Neural cell (in vitro differentiated cells): Measurements from ENCODE around the gene RPL35. TPM values are rescaled to one million over a fixed set of nuclear protein-coding genes. Genes with fewer than 3 reads are reported as not detected.

Experiments
- H2AFZ ChIP-seq: fragments of 200-600, 300-800 bp; sonication (generic), shearing (Covaris generic); 2 replicates; pipeline ENCODE4 v1.6.0; 2014; ENCODE audit warnings: low read depth, mild to moderate bottlenecking, antibody characterized with exemption, low read length, moderate library complexity
- H3F3A ChIP-seq: fragments of 200-600 bp; shearing (Covaris generic); 2 replicates; pipeline ENCODE4 v1.6.1; 2016; ENCODE audit warnings: mild to moderate bottlenecking, moderate library complexity, mixed read lengths, antibody characterized with exemption, low read length; ENCODE audit not compliant: insufficient read depth, poor library complexity, severe bottlenecking
- H3K27ac ChIP-seq: fragments of 200-600, 300-800 bp; sonication (generic), shearing (Covaris generic); 2 replicates; pipeline ENCODE4 v1.5.1; 2014; ENCODE audit warnings: mild to moderate bottlenecking, low read length, moderate library complexity
- H3K27me3 ChIP-seq: fragments of 300-800, 200-600 bp; sonication (generic), shearing (Covaris generic); 2 replicates; pipeline ENCODE4 v1.6.0; 2014; ENCODE audit warnings: mild to moderate bottlenecking, low read depth, low read length, moderate library complexity; ENCODE audit not compliant: insufficient read depth
- H3K36me3 ChIP-seq: fragments of 300-800, 200-600 bp; sonication (generic), shearing (Covaris generic); 2 replicates; pipeline ENCODE4 v1.5.1; 2014; ENCODE audit warnings: mild to moderate bottlenecking, antibody characterized with exemption, low read length, moderate library complexity; ENCODE audit not compliant: insufficient read depth
- H3K4me2 ChIP-seq: fragments of 300-800, 200-600 bp; sonication (generic), shearing (Covaris generic); 2 replicates; pipeline ENCODE4 v1.6.0; 2014; ENCODE audit warnings: mild to moderate bottlenecking, low read length
- H3K4me3 ChIP-seq: fragments of 300-800, 200-600 bp; sonication (generic), shearing (Covaris generic); 2 replicates; pipeline ENCODE4 v1.5.1; 2014; ENCODE audit warnings: mild to moderate bottlenecking, low read length, moderate library complexity
- H3K79me2 ChIP-seq: fragments of 200-600 bp; shearing (Covaris generic); replicated peaks from 2 replicates; pipeline ENCODE4 v1.6.0; 2014; ENCODE audit warnings: mild to moderate bottlenecking, low read length, moderate library complexity; ENCODE audit not compliant: insufficient read depth
- H3K9ac ChIP-seq: fragments of 300-800, 200-600 bp; sonication (generic), shearing (Covaris generic); 2 replicates; pipeline ENCODE4 v1.6.1; 2016; ENCODE audit warnings: mild to moderate bottlenecking, low read length, mixed read lengths
- H3K9me2 ChIP-seq: fragments of 200-600 bp; shearing (Covaris generic); 2 replicates; pipeline ENCODE4 v1.6.1; 2016; ENCODE audit warnings: mild to moderate bottlenecking, low read length, mixed read lengths; ENCODE audit not compliant: insufficient read depth
- H3K9me3 ChIP-seq: fragments of 200-600, 300-800 bp; sonication (generic), shearing (Covaris generic); 2 replicates; pipeline ENCODE4 v1.6.1; 2016; ENCODE audit warnings: mild to moderate bottlenecking, mixed run types, low read length, moderate library complexity, mixed read lengths
- H4K20me1 ChIP-seq: fragments of 200-600 bp; shearing (Covaris generic); 2 replicates; pipeline ENCODE4 v1.6.1; 2016; ENCODE audit warnings: mild to moderate bottlenecking, mixed run types; ENCODE audit not compliant: insufficient read depth
- EP300 ChIP-seq: fragments of 450-650 bp; conservative IDR thresholded peaks from 2 replicates; pipeline ENCODE4 v1.6.1; 2014; ENCODE audit warnings: antibody characterized with exemption, mild to moderate bottlenecking, moderate library complexity; ENCODE audit not compliant: poor library complexity, severe bottlenecking
- EZH2 ChIP-seq: fragments of 200-600, 300-800 bp; shearing (Covaris generic), sonication (generic); IDR thresholded peaks from 2 replicates; pipeline ENCODE4 v1.6.1; 2014; ENCODE audit warnings: antibody characterized with exemption, low read length, borderline replicate concordance, mild to moderate bottlenecking; ENCODE audit not compliant: insufficient read depth, poor library complexity, severe bottlenecking
- MXI1 ChIP-seq: fragments of 450-650 bp; conservative IDR thresholded peaks from 2 replicates; pipeline ENCODE4 v1.6.1; 2014; ENCODE audit warnings: antibody characterized with exemption, mild to moderate bottlenecking; ENCODE audit not compliant: poor library complexity, severe bottlenecking
- POLR2AphosphoS5 ChIP-seq: IDR thresholded peaks from 2 replicates; pipeline ENCODE4 v1.6.1; 2012
- RAD21 ChIP-seq: fragments of 450-650 bp; conservative IDR thresholded peaks from 2 replicates; pipeline ENCODE4 v1.6.1; 2014; ENCODE audit warnings: antibody characterized with exemption, mild to moderate bottlenecking, moderate library complexity
- SMC3 ChIP-seq: fragments of 450-650 bp; conservative IDR thresholded peaks from 2 replicates; pipeline ENCODE4 v1.6.1; 2014; ENCODE audit warnings: antibody characterized with exemption, mild to moderate bottlenecking, moderate library complexity; ENCODE audit not compliant: poor library complexity
- TAF1 ChIP-seq: IDR thresholded peaks from 2 replicates; pipeline ENCODE4 v1.6.1; 2012; ENCODE audit warnings: low read depth
- polyA plus RNA-seq: library from polyadenylated mRNA; depleted of rRNA; stranded (reverse); fragments of >200 nt; gene quantifications from 2 replicates; pipeline ENCODE4 v1.2.3, GENCODE V29; 2014
- TF ChIP-seq, protein P1 (sequence below): IDR thresholded peaks from 2 replicates; pipeline ENCODE4 v1.6.1; 2012; ENCODE audit warnings: borderline replicate concordance
- TF ChIP-seq, protein P2 (sequence below): fragments of 450-650 bp; IDR thresholded peaks from 2 replicates; pipeline ENCODE4 v1.5.1; 2014; ENCODE audit warnings: antibody characterized with exemption, mild to moderate bottlenecking, moderate library complexity; ENCODE audit not compliant: poor library complexity, severe bottlenecking

RPL35 gene
- polyA plus RNA-seq, 1 donor from 2014 or later, result 2,116 TPM

DNA sequence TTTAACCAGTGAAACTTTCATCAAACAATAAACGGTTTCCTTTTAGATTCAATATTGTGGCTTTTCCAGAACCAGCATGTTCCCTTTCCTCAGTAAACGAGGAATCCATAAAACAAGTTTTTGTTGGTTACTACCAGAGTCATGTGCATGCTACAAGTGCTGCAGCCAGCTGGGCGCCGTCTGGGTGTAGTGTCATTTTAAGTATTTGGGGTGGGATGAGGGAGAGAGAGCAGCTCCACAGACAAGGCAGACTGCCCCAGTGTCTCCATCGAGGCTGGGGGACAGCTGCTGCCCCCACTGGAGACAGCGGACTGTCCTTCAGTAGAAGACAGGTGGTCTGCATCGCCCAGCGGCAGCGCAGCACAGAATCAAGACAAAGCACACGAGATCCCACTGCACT is 17.5 kb upstream of the RPL35 start:
- Histone ChIP-seq H3K4me3 (no peak overlapping the region), H3F3A (no peaks in the 10 kb centered on the region), H3K79me2 (no peaks in the 10 kb centered on the region), H3K36me3 (peaks cover 4% of the 10 kb centered on the region), H3K27ac (no peak overlapping the region), H3K4me2 (no peak overlapping the region), H3K27me3 (no peaks in the 10 kb centered on the region), H3K9ac (no peak overlapping the region), H4K20me1 (no peaks in the 10 kb centered on the region), H3K9me2 (no peaks in the 10 kb centered on the region), H3K9me3 (no peaks in the 10 kb centered on the region), H2AFZ (no peak overlapping the region)
- TF ChIP-seq MXI1 (no peak), POLR2AphosphoS5 (no peak), EZH2 (no peak), EP300 (no peak), RAD21 (no peak), SMC3 (no peak), TAF1 (no peak)
- TF ChIP-seq, protein P1, sequence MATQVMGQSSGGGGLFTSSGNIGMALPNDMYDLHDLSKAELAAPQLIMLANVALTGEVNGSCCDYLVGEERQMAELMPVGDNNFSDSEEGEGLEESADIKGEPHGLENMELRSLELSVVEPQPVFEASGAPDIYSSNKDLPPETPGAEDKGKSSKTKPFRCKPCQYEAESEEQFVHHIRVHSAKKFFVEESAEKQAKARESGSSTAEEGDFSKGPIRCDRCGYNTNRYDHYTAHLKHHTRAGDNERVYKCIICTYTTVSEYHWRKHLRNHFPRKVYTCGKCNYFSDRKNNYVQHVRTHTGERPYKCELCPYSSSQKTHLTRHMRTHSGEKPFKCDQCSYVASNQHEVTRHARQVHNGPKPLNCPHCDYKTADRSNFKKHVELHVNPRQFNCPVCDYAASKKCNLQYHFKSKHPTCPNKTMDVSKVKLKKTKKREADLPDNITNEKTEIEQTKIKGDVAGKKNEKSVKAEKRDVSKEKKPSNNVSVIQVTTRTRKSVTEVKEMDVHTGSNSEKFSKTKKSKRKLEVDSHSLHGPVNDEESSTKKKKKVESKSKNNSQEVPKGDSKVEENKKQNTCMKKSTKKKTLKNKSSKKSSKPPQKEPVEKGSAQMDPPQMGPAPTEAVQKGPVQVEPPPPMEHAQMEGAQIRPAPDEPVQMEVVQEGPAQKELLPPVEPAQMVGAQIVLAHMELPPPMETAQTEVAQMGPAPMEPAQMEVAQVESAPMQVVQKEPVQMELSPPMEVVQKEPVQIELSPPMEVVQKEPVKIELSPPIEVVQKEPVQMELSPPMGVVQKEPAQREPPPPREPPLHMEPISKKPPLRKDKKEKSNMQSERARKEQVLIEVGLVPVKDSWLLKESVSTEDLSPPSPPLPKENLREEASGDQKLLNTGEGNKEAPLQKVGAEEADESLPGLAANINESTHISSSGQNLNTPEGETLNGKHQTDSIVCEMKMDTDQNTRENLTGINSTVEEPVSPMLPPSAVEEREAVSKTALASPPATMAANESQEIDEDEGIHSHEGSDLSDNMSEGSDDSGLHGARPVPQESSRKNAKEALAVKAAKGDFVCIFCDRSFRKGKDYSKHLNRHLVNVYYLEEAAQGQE, result no peak
- TF ChIP-seq, protein P2, sequence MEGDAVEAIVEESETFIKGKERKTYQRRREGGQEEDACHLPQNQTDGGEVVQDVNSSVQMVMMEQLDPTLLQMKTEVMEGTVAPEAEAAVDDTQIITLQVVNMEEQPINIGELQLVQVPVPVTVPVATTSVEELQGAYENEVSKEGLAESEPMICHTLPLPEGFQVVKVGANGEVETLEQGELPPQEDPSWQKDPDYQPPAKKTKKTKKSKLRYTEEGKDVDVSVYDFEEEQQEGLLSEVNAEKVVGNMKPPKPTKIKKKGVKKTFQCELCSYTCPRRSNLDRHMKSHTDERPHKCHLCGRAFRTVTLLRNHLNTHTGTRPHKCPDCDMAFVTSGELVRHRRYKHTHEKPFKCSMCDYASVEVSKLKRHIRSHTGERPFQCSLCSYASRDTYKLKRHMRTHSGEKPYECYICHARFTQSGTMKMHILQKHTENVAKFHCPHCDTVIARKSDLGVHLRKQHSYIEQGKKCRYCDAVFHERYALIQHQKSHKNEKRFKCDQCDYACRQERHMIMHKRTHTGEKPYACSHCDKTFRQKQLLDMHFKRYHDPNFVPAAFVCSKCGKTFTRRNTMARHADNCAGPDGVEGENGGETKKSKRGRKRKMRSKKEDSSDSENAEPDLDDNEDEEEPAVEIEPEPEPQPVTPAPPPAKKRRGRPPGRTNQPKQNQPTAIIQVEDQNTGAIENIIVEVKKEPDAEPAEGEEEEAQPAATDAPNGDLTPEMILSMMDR, result no peak

DNA sequence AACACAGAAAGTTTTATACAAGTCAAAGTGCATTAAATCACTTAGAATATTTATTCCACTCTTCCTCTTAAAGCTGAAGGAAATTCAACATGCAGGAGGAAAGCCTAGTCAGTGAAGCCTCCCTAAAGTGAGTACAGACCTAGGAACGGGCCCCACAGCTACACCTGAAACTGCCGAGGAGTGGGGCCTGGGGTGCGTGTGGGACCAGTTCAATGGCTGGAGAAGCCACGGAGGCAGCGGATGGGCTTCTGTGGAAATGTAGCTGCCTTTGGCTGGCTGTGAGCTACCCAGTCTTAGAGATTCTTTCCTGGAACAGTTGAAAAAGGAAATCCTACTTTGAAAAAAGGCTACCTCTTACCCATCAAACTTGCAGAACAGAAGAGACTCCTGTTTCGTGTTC is 16.8 kb upstream of the RPL35 start:
- Histone ChIP-seq H3K27ac (no peak overlapping the region), H3K27me3 (no peaks in the 10 kb centered on the region), H3K4me3 (no peak overlapping the region), H3K36me3 (peaks cover 4% of the 10 kb centered on the region), H4K20me1 (no peaks in the 10 kb centered on the region), H3K79me2 (no peaks in the 10 kb centered on the region), H3F3A (no peaks in the 10 kb centered on the region), H3K9me2 (no peaks in the 10 kb centered on the region), H2AFZ (no peak overlapping the region), H3K9me3 (no peaks in the 10 kb centered on the region), H3K9ac (no peak overlapping the region), H3K4me2 (no peak overlapping the region)
- TF ChIP-seq, protein P1, result no peak
- TF ChIP-seq SMC3 (no peak), EP300 (no peak), RAD21 (no peak), EZH2 (no peak), POLR2AphosphoS5 (no peak), MXI1 (no peak)
